ENCODE data around the gene CASKIN2. TPM values are rescaled to one million over a fixed set of nuclear protein-coding genes. Genes with fewer than 3 reads are reported as not detected.

The CASKIN2 gene
- total and polyA plus RNA-seq, 3 experiments from 2014 or later: 0.15 to 11.1 (median 6.9) TPM

GRCh38 chr17:75490953-75491649 is 24.2 kb downstream of the CASKIN2 start:
- Histone ChIP-seq H3K27ac (ENCODE audit: low read depth, low read length) (no peak overlapping the region), H3K36me3 (ENCODE audit: insufficient read depth, low read length) (peaks cover 9% of the 10 kb centered on the region), H3K4me1 (ENCODE audit: insufficient read depth, low read length) (peaks cover 24% of the 10 kb centered on the region), H3K9me3 (ENCODE audit: low read length) (no peaks in the 10 kb centered on the region), H3K4me3 (ENCODE audit: low read length) (no peak overlapping the region), H3K27me3 (ENCODE audit: insufficient read depth, low read length, poor library complexity, severe bottlenecking) (no peaks in the 10 kb centered on the region)
- Mint-ChIP-seq H3K9me3 (no peaks in the 10 kb centered on the region), H3K36me3 (peaks cover 0 to 58% (median 5%) of the 10 kb centered on the region in 3 donors), H3K27me3 (no peaks in the 10 kb centered on the region), H3K4me1 (peaks cover 18 to 28% (median 20%) of the 10 kb centered on the region in 3 donors), H3K27ac (no peak overlapping the region), H3K4me3 (no peak overlapping the region)
- POLR2A ChIA-PET: no interaction called here
- CTCF ChIA-PET: no interaction called here
- DNase-seq: no peak

DNA sequence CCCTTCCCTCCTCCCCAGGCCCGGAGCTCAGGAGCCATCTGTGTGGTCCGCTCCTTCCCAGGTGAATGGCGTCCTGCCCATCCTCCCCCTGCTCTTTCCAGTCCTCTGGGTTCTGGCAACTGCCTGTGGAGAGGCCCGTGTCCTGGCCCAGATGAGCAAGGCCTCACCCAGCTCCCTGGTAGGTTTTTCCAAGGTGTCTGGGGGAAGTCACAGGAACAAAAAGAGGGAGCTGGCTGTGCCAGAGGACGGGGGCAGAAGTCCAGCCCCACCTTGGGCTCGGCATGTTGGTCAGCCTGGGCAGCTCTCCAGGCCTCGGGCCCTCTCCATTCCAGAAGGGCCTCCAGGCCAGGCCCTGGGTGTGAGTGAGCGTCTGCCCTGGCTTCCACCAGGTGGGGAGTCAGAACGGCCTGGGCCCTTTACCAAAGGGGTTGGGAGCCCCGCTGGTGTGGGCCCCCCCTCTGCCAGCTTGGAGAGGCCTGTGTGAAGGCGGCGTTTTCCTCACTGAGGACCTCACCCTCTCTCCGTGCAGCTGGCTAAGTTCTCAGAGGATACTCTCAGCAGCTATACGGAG is 25.1 kb downstream of the CASKIN2 start:
- H3K27ac Mint-ChIP-seq: peak overlapping the region in 1 of 8 donors; percentile 42
- Histone ChIP-seq H3K9me3 (ENCODE audit: low read length) (no peaks in the 10 kb centered on the region), H3K27me3 (ENCODE audit: insufficient read depth, low read length, poor library complexity, severe bottlenecking) (no peaks in the 10 kb centered on the region), H3K4me3 (ENCODE audit: low read length) (no peak overlapping the region), H3K27ac (ENCODE audit: low read depth, low read length) (no peak overlapping the region), H3K36me3 (ENCODE audit: insufficient read depth, low read length) (peaks cover 9% of the 10 kb centered on the region), H3K4me1 (ENCODE audit: insufficient read depth, low read length) (peaks cover 24% of the 10 kb centered on the region)
- CTCF ChIA-PET: no interaction called here
- peaks cover 18 to 29% (median 20%) of the 10 kb centered on the region in 3 donors for H3K4me1 Mint-ChIP-seq
- H3K4me3 Mint-ChIP-seq: peak overlapping the region in 1 of 7 donors; percentile 32
- no peaks in the 10 kb centered on the region for H3K9me3 Mint-ChIP-seq
- DNase-seq: no peak
- no peaks in the 10 kb centered on the region for H3K27me3 Mint-ChIP-seq
- POLR2A ChIA-PET: no interaction called here
- peaks cover 0 to 50% (median 5%) of the 10 kb centered on the region in 3 donors for H3K36me3 Mint-ChIP-seq

- Histone ChIP-seq H3K4me3 (ENCODE audit: low read length) (no peak overlapping the region), H3K4me1 (ENCODE audit: insufficient read depth, low read length) (peaks cover 24% of the 10 kb centered on the region), H3K36me3 (ENCODE audit: insufficient read depth, low read length) (peaks cover 6% of the 10 kb centered on the region), H3K27ac (ENCODE audit: low read depth, low read length) (no peak overlapping the region), H3K27me3 (ENCODE audit: insufficient read depth, low read length, poor library complexity, severe bottlenecking) (no peaks in the 10 kb centered on the region), H3K9me3 (ENCODE audit: low read length) (no peaks in the 10 kb centered on the region)
- ChIA-PET CTCF (no interaction called here), POLR2A (no interaction called here)
- no peak for DNase-seq
- H3K9me3 Mint-ChIP-seq: no peaks in the 10 kb centered on the region
- H3K4me1 Mint-ChIP-seq: peaks cover 18 to 33% (median 23%) of the 10 kb centered on the region in 3 donors
- H3K4me3 Mint-ChIP-seq: peak overlapping the region in 1 of 7 donors; percentile 8
- peaks cover 0 to 44% (median 7%) of the 10 kb centered on the region in 3 donors for H3K36me3 Mint-ChIP-seq
- H3K27ac Mint-ChIP-seq: peak overlapping the region in 4 of 8 donors; percentile 43 to 94 (median 68)
- H3K27me3 Mint-ChIP-seq: no peaks in the 10 kb centered on the region
These were observed 25.8 kb downstream of the CASKIN2 start for GRCh38 chr17:75489511-75489955.

DNA sequence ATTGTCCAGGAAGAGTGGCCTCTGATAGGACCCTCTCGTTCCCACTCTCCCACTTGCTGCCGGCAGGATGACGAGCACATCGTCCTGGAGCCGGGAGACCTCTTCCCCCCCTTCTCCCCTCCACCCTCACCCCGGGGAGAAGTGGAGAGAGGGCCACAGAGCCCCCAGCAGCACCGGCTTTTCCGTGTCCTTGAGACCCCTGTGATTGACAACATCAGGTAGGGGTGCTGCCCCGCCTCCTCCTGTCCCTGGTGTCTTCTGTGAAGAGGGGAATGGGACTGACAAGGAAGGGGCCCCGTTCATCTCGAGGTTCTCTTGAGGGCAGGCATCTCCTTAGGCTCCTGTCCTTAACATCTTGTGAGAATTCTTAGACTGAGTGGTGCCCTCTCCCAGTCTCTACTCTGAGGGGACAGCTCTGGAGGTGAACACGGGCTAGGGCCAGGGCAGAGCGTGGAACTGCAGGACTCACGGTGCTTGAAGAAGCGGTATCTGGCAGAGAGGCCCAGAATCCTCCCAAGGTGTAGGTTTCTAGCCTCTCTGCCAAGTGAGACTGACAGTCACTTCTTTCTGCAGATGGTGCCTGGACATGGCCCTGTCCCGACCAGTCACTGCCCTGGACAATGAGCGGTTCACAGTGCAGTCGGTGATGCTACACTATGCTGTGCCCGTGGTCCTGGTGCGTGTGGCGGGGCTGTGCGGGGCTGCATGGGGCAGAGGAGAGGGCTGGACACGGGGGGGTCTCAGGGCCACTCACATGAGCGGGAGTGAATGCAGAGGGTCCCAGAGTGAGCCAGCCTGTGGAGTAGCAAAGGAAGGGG is 26.4 kb downstream of the CASKIN2 start:
- Mint-ChIP-seq H3K4me3 (peak overlapping the region in 3 of 7 donors; percentile 8 to 29 (median 9)), H3K36me3 (peaks cover 0 to 38% (median 5%) of the 10 kb centered on the region in 3 donors), H3K9me3 (no peaks in the 10 kb centered on the region), H3K27ac (peak overlapping the region in 4 of 8 donors; percentile 66 to 98 (median 69)), H3K27me3 (no peaks in the 10 kb centered on the region), H3K4me1 (peaks cover 18 to 33% (median 23%) of the 10 kb centered on the region in 3 donors)
- H3K4me1 ChIP-seq (ENCODE audit: insufficient read depth, low read length): peaks cover 24% of the 10 kb centered on the region
- H3K36me3 ChIP-seq (ENCODE audit: insufficient read depth, low read length): no peaks in the 10 kb centered on the region
- H3K4me3 ChIP-seq (ENCODE audit: low read length): no peak overlapping the region
- H3K9me3 ChIP-seq (ENCODE audit: low read length): no peaks in the 10 kb centered on the region
- no peak overlapping the region for H3K27ac ChIP-seq (ENCODE audit: low read depth, low read length)
- POLR2A ChIA-PET: interaction anchor here (1.8 kb wide), 1 partner anchor 28 kb away, joined by 8 read pairs; the partner anchor contains the start of gene TSEN54
- DNase-seq: no peak
- H3K27me3 ChIP-seq (ENCODE audit: insufficient read depth, low read length, poor library complexity, severe bottlenecking): no peaks in the 10 kb centered on the region
- CTCF ChIA-PET: no interaction called here

DNA sequence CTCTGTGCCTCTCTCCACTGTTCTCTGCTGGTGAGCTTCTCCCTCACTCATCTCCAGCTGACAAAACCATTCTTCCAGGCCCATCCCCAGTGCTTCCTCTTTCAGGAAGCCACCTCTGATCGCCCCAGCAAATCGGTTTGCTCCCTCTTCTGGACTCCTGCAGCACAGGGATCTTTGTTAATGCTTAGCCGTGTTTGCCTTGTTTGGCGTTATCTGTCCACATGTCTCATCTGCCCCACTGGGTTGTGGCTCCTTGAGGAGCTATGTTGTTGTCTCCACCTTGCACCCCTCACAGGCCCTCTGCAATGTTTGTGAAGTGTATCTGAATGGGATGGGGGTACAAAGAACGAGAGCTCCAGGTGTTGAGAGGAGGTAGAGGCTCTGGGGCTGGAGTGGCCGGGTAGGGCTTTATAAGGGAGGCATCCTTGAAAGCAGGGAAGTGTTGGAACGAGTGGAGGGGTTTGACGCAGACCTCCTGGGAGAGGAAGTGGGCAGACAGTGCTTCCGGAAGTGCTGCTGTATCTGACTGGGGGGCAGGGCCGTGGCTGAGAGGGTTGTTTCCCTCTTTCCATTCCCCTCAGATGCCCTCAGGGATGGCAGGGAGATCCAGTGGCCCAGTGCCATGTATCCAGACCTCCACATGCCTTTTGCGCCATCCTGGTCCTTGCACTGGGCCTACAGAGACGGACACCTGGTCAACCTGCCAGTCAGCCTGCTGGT is 27.8 kb downstream of the CASKIN2 start:
- H3K4me3 Mint-ChIP-seq: peak overlapping the region; percentile 60 to 90 (median 80)
- no peaks in the 10 kb centered on the region for H3K27me3 Mint-ChIP-seq

DNA sequence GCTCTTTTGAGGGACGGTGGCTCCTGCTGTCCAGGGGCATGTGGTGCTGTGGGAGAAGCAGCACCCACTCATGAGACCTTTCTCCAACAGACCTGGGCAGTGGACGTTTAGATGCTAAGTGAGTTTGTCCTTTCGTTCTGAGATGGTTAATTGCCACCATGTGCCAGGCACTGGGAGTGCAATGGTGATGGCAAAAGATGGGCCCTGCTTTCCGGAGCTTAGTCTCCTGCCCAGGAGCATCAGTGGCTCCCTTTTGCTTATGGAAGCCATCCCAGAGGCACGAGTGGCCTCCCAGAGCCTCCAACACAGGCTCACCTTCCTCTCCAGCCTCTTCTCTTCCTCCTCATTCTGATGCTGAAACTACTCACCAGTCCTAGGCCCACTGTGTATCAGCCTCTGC is 28.4 kb downstream of the CASKIN2 start:
- ChIA-PET CTCF (interaction anchor here (0.6 to 1.5 kb wide), 3 partner anchors 11 to 32 kb away, joined by 3 to 6 read pairs (median 3); partner anchors contain the start of gene TMEM94), POLR2A (interaction anchor here (1.8 kb wide), 1 partner anchor 30 kb away, joined by 8 read pairs; the partner anchor contains the start of gene TSEN54)
- peaks cover 24% of the 10 kb centered on the region for H3K4me1 ChIP-seq (ENCODE audit: insufficient read depth, low read length)
- peak overlapping the region; percentile 12 for H3K27ac ChIP-seq (ENCODE audit: low read depth, low read length)
- no peaks in the 10 kb centered on the region for H3K36me3 ChIP-seq (ENCODE audit: insufficient read depth, low read length)
- H3K4me3 Mint-ChIP-seq: peak overlapping the region; percentile 60 to 90 (median 80)
- peak overlapping the region; percentile 25 for H3K4me3 ChIP-seq (ENCODE audit: low read length)
- no peaks in the 10 kb centered on the region for H3K27me3 ChIP-seq (ENCODE audit: insufficient read depth, low read length, poor library complexity, severe bottlenecking)
- no peaks in the 10 kb centered on the region for H3K9me3 ChIP-seq (ENCODE audit: low read length)
- H3K4me1 Mint-ChIP-seq: peaks cover 26 to 40% (median 30%) of the 10 kb centered on the region in 3 donors
- DNase-seq: no peak
- H3K27me3 Mint-ChIP-seq: no peaks in the 10 kb centered on the region
- H3K27ac Mint-ChIP-seq: peak overlapping the region; percentile 91 to 100 (median 96)
- peaks cover 0 to 26% (median 7%) of the 10 kb centered on the region in 3 donors for H3K36me3 Mint-ChIP-seq
- H3K9me3 Mint-ChIP-seq: no peaks in the 10 kb centered on the region

More for the DNA sequence above, 27.8 kb downstream of the CASKIN2 start:
- peak overlapping the region; percentile 91 to 100 (median 96) for H3K27ac Mint-ChIP-seq
- peak; percentile 33 to 68 (median 54) for DNase-seq
- H3K4me1 Mint-ChIP-seq: peaks cover 26 to 40% (median 30%) of the 10 kb centered on the region in 3 donors
- peaks cover 0 to 30% (median 7%) of the 10 kb centered on the region in 3 donors for H3K36me3 Mint-ChIP-seq
- Histone ChIP-seq H3K27me3 (ENCODE audit: insufficient read depth, low read length, poor library complexity, severe bottlenecking) (no peaks in the 10 kb centered on the region), H3K27ac (ENCODE audit: low read depth, low read length) (peak overlapping the region; percentile 12), H3K9me3 (ENCODE audit: low read length) (no peaks in the 10 kb centered on the region), H3K36me3 (ENCODE audit: insufficient read depth, low read length) (no peaks in the 10 kb centered on the region), H3K4me3 (ENCODE audit: low read length) (peak overlapping the region; percentile 25), H3K4me1 (ENCODE audit: insufficient read depth, low read length) (peaks cover 24% of the 10 kb centered on the region)
- CTCF ChIA-PET: interaction anchor here (0.6 to 1.5 kb wide), 4 partner anchors 12 to 33 kb away, joined by 3 to 6 read pairs (median 3); partner anchors contain the start of gene TMEM94
- POLR2A ChIA-PET: interaction anchor here (0.6 to 1.8 kb wide), 2 partner anchors 29 to 31 kb away, joined by 3 to 8 read pairs; partner anchors contain the start of genes TMEM94 and TSEN54
- no peaks in the 10 kb centered on the region for H3K9me3 Mint-ChIP-seq

GRCh38 chr17:75486151-75486550 is 29.2 kb downstream of the CASKIN2 start:
- Histone ChIP-seq H3K4me1 (ENCODE audit: insufficient read depth, low read length) (peaks cover 24% of the 10 kb centered on the region), H3K9me3 (ENCODE audit: low read length) (no peaks in the 10 kb centered on the region), H3K36me3 (ENCODE audit: insufficient read depth, low read length) (no peaks in the 10 kb centered on the region), H3K27ac (ENCODE audit: low read depth, low read length) (no peak overlapping the region), H3K4me3 (ENCODE audit: low read length) (no peak overlapping the region), H3K27me3 (ENCODE audit: insufficient read depth, low read length, poor library complexity, severe bottlenecking) (no peaks in the 10 kb centered on the region)
- no peaks in the 10 kb centered on the region for H3K27me3 Mint-ChIP-seq
- ChIA-PET CTCF (no interaction called here), POLR2A (no interaction called here)
- H3K4me3 Mint-ChIP-seq: peak overlapping the region in 5 of 7 donors; percentile 20 to 62 (median 43)
- H3K27ac Mint-ChIP-seq: peak overlapping the region in 7 of 8 donors; percentile 53 to 98 (median 95)
- no peaks in the 10 kb centered on the region for H3K9me3 Mint-ChIP-seq
- no peak for DNase-seq
- peaks cover 0 to 20% (median 7%) of the 10 kb centered on the region in 3 donors for H3K36me3 Mint-ChIP-seq
- peaks cover 26 to 40% (median 30%) of the 10 kb centered on the region in 3 donors for H3K4me1 Mint-ChIP-seq

Measured in CD8-positive, alpha-beta memory T cell (primary cell).